ENCODE data around the gene CGREF1.
"Not testable (repeated sequence)": the region's sequence is repeated elsewhere in the genome, so short reads cannot be mapped to it uniquely, and the experiment has no call there.

CGREF1 gene

DNA sequence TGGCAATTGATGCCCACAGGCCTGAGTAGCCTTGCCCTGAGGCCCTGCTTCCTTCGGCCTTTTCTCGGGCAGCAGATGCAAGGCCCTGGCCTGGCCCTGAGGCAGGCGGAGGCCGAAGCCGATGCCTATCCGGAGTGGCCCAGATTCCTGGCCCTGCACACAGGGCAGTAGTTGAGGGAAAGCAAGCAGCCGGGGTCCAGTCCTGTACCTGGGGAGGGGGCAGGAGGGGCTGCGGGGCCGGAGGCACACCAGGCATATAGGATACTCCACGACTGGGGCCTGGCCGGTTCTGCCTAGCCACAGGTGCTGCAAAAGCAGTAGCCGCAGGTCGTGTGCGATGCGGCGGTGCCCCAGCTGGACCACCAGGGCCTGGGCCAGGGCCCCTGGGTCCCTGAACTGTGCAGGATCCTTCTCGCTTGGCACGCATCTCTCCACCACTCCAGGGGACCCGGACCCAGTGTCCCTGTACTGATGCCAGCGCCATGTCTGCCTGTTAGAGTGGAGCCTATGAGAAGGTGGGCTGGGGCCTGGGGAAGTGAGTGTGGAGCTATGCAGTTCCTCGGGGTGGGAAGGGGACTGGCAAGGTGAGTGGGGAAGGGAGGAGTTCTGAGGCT, 18.5 kb upstream of the CGREF1 start:
- DNase-seq = no peak

DNA sequence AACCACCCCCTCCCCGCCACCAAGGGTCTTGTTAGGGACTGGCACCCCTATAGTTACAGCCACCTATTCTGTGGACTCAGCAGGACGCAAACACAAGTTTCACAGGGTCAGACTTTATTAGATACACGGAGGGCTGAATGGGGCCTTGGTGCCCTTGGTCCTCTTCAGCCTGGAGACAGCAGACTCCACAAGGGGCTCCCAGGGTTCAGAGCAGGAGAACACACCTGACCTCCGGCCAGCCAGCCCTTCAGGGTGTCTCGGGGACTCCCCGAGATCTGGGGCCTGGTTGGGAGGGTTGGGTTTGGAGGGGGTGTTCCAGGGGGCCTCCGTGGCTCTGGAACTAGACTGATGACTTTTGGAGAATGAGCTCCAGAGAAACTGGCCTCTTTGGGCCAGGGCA, 17.8 kb upstream of the CGREF1 start:
- no peak for DNase-seq

GRCh38 chr2:27135478-27135955, 16.6 kb upstream of the CGREF1 start:
- no peak for DNase-seq

DNA sequence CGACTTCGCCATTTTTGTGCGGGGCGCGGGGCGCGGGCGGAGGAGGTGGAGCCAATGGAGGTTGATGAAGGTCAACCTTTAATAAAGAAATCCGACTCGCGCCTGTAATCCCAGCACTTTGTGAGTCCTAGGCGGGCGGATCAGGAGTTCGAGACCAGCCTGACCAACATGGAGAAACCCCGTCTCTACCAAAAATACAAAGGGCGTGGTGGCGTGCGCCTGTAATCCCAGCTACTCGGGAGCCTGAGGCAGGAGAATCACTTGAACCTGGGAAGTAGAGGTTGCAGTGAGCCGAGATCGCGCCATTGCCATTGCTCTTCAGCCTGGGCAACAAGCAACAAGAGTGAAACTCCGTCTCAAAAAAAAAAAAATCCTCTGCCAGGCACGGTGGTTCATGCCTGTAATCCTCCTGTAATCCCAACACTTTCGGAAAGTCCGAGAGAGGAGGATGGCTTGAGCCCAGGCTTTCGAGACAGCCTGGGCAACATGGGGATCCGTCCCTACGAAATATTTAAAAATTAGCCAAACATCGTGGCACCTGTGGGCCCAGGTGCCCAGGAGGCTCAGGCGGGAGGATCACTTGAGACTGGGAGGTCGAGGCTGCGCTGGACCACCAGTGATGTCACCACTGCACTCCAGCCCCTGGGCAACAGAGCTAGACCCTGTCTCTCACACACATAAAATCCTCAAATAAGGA, 16.0 kb upstream of the CGREF1 start:
- DNase-seq = no peak

DNA sequence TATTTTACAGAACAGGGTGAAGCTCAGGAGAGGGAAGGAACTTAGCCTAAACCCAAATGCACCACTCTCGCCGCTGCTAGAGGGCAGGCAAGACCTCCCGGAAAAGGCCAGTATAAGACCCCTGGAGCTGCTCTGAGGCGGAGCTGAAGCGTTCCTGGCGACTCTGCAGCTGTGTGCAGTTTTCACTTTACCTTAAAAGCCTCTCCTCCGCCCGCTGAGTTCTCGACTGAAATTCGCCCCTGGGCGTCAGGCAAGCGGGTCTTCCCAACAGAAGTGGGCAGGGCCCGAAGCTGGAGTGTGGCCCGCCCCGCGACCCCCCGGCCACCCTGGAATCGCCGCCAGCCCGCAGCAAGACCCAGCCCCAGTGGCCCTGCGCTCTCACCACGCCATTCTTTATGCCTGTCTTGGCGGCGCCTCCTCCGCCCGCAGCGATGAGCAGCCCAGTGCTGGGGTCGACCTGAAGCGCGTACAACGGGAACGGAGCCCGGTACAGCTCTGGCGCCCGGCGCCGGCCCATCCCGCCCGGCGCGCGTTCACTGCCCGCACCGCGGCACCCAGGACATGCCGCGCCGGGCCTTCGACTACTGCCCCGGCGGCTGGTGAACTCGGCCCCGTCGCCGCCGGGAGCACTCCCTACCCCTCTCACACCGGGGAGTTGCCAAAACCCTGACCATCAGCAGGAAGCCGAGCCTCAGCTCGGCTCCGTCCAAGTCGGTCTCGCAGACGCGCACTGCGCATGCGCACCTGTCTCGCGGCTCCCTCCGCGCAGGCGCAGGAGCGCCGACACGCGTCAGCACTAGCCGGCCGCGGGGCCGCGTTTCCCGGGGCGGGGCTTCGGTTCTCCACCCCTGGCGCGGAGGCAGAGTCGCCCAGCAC, 15.2 kb upstream of the CGREF1 start, which contains the start of gene PREB:
TSS of gene PREB (minus strand) at position 732 of the 876 bp plus-strand sequence. CDS start at position 517, 215 bp downstream.
- DNase-seq = peak; percentile 97

GRCh38 chr2:27133195-27133875, 14.4 kb upstream of the CGREF1 start:
- no peak for DNase-seq

DNA sequence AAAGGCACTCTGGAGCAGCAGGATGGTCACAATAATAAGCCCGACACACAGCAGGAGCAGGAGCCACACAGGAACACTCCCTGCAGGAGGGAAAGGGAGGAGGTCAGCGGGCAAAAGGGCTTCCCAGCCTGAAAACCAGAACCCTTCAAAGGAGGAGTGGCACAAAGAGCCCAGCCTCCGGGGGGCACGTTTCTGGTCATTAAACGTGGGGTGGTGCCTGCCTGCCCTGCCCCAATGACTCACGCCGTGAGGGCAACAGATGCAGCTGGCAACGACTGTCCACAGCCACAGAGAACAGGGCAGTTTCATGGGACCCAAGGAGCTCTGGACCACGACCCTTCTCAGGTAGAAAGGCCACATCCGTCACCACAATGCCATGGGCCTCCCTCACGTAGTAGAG, 12.5 kb upstream of the CGREF1 start:
- DNase-seq = no peak

GRCh38 chr2:27130396-27130795, 11.5 kb upstream of the CGREF1 start:
- DNase-seq = no peak

GRCh38 chr2:27128668-27129571, 10.0 kb upstream of the CGREF1 start:
- DNase-seq = no peak

- DNase-seq = no peak
Measured at GRCh38 chr2:27127883-27128667, 9.1 kb upstream of the CGREF1 start.

DNA sequence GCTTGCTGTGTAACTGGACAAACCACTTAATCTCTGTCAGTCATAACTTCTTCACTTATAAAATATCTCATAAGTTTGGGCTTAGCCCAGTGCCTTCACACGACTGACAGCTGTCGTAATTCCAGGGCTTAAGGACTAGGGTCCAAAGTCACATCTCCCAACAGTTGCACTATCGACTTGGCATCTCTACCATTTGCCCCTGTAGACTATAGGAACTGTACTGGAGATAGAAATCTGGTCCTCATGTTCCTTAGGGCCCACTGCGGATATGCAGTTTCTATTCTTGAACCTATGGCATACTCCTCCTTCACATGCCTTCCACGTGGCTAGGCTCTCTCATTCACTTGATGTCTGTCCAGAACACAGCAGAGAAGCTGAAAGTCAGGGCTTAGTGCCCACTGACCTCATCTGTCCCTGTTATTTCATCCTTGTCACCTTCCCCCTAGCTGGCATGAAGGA, 7.4 kb upstream of the CGREF1 start:
- DNase-seq = no peak

DNA sequence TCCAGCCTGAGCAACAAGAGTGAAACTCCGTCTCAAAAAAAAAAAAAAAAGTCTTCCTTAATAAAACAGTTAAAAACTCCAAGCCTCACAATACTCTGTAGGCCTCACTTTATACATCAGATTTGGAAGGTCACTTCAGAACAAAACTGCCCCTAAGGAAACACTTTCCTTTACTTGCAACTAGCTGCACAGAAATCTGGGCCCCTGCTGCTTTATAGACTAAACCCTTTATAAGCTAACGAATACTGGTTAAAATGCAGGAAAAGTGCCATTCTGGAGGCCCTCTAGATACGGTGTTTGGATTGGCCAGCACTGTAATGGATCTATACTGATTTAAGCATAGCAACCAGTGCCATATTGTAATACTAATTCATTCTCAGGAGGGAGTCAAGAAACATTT, 6.2 kb upstream of the CGREF1 start:
- DNase-seq = no peak

DNA sequence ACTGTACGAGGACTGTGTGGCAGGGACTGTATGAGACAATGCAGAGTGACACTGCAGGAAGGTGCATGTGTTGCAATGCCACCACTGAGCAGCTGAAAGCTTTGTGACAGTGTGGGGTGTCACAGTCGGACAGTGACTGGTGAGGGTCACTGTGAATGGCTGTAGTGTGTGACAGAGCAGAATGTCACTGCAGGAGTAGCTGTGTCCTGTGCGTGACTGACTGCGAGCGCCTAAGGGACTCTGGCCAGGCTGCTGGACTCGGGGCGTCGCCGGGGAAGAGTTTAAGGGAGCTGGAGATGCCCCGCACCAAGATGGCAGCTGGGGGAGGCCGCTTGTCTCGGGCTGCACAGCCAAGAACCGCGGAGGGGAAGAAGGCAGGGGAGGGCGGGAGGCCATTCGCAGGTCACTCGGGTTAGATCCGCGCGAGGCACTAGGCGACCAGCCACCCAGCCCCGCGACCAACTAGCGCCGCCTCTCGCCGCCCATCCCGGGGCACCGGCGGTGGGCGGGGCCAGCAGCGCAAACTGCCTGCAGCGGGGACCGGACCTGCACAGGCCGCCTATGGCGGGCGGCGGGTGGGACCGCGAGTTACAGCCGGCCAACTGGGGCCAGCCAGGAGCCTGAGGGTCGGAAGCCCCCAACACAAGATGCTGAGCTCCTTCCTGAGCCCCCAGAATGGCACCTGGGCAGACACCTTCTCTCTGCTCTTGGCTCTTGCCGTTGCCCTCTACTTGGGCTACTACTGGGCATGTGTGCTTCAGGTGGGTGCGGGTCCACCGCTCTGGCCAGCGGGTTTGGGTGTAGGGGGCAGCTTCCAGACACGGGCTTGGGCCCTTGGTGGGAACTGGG, 4.6 kb upstream of the CGREF1 start, which contains the start of gene ABHD1:
TSS of gene ABHD1 (plus strand) at position 514 of the 849 bp plus-strand sequence. CDS start at position 648, 134 bp downstream.
- peak; percentile 72 for DNase-seq

DNA sequence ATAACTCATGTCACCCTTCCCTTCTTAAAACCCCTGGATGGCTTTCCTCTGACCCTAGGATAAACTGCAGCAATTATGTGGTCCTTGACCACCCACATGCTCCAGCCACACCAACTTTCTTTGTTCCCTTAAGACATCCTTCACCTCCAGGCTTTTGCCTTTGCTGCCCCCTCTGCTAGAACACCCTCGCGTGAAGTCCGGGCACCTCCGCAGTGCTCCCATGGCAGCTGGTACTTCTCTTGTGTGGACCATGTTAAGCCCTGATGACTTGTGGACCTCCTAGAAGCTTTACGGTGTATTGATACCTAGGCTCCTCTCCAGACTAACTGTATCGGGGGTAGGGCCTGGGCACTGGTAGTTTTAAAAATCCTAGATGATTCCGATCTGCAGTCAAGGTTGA, 3.9 kb upstream of the CGREF1 start:
- no peak for DNase-seq

- no peak for DNase-seq
Measured at GRCh38 chr2:27121906-27122305, 3.0 kb upstream of the CGREF1 start.

- not testable (repeated sequence) for DNase-seq
Measured at GRCh38 chr2:27119330-27119670, 372 bp upstream of the CGREF1 start.

DNA sequence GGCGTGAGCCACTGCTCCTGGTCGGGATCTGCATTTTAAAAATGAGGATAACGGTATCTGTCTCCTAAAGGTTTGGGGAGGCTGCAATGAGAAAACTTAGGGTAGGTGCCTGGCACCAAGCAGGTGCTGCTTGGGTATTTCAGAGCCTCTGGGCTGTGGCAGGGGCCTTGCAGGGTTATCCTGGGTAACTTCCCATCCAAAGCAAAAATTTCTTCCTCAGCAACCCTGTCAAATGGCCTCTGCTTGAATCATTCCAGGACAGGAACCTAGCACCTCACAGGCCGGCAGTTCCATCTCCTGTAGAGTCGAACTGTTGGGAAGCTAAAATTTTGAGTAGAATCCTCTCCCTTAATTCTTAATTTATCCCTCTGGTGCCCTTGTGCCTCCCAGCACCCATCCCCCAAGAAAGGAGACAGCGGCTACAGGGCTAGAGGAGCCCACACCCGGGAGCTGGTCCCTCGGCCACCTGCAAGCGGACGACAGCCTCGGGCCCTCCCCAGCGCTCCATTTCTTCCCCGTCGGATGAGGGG, 868 bp downstream of the CGREF1 start:
- no peak for DNase-seq

- no peak for DNase-seq
Measured at GRCh38 chr2:27115519-27115918, 3.4 kb downstream of the CGREF1 start.

- DNase-seq = not testable (repeated sequence)
Measured at GRCh38 chr2:27111392-27112078, 7.4 kb downstream of the CGREF1 start.

All from midbrain (tissue), 1 donor.